GM10248 (cell line): ENCODE results near the gene C1QA.
A peak's percentile ranks its signal among the peaks of the same experiment; 100 is the strongest.
"Not testable (repeated sequence)": the region's sequence is repeated elsewhere in the genome, so short reads cannot be mapped to it uniquely, and the experiment has no call there.

Experiments used
- CTCF ChIA-PET: fragments of 300-600 bp; sonication (Branson Sonifier 250); formaldehyde crosslinking; extraction: SDS; loops from one replicate; lab custom pipeline; 2021; ENCODE audit warnings: antibody characterized with exemption; lab: Yijun Ruan, JAX
- POLR2A ChIA-PET: fragments of 350-650 bp; sonication (Branson Sonifier 250); formaldehyde crosslinking; extraction: SDS; loops from one replicate; lab custom pipeline; 2020; ENCODE audit warnings: antibody characterized with exemption; lab: Yijun Ruan, JAX
- DNase-seq: peaks from one replicate; pipeline ENCODE4 v3.0.0; 2012; ENCODE audit errors: extremely low spot score
- CTCF ChIP-seq: IDR thresholded peaks from 2 replicates; pipeline ENCODE4 v1.5.1; 2012; ENCODE audit warnings: mild to moderate bottlenecking, low read depth; ENCODE audit errors: extremely low read depth, missing control alignments, control extremely low read depth

The C1QA gene

GRCh38 chr1:22665752-22666151 lies 29.3 kb downstream of the C1QA start:
- POLR2A ChIA-PET: no interaction called here

GRCh38 chr1:22666412-22666811 lies 30.0 kb downstream of the C1QA start:
- CTCF ChIA-PET: no interaction called here
- POLR2A ChIA-PET: no interaction called here
- DNase-seq: no peak
- TF ChIP-seq CTCF: no peak

More at GRCh38 chr1:22665752-22666151, 29.3 kb downstream of the C1QA start:
- no peak for DNase-seq
- peak; percentile 2 for TF ChIP-seq CTCF
- CTCF ChIA-PET: interaction anchor here (1.2 kb wide), 1 partner anchor 23 kb away, joined by 3 read pairs; no protein-coding TSS in a partner anchor

GRCh38 chr1:22668840-22669239 lies 32.4 kb downstream of the C1QA start:
- CTCF ChIA-PET: interaction anchor here (1.1 kb wide), 1 partner anchor 36 kb away, joined by 3 read pairs; no protein-coding TSS in a partner anchor
- POLR2A ChIA-PET, DNase-seq: not testable (repeated sequence)

GRCh38 chr1:22670352-22670975 lies 34.0 kb downstream of the C1QA start:
- ChIA-PET CTCF (no interaction called here), POLR2A (no interaction called here)
- no peak for TF ChIP-seq CTCF
- DNase-seq: no peak

GRCh38 chr1:22671999-22672398 lies 35.6 kb downstream of the C1QA start:
- DNase-seq: no peak
- no peak for TF ChIP-seq CTCF
- ChIA-PET POLR2A (no interaction called here), CTCF (interaction anchor here (1.1 to 2.0 kb wide), 3 partner anchors 27 to 293 kb away, joined by 3 to 5 read pairs (median 3); no protein-coding TSS in a partner anchor)

GRCh38 chr1:22673486-22674409 lies 37.3 kb downstream of the C1QA start:
- DNase-seq: peak; percentile 59
- POLR2A ChIA-PET: interaction anchor here (0.6 kb wide), 1 partner anchor 9 kb away, joined by 3 read pairs; no protein-coding TSS in a partner anchor
- peak; percentile 42 for TF ChIP-seq CTCF

GRCh38 chr1:22674410-22674749 lies 38.0 kb downstream of the C1QA start:
- TF ChIP-seq CTCF: no peak
- CTCF ChIA-PET: interaction anchor here (0.7 to 2.1 kb wide), 7 partner anchors 10 to 256 kb away, joined by 3 to 4 read pairs (median 4); no protein-coding TSS in a partner anchor
- no peak for DNase-seq
- POLR2A ChIA-PET: interaction anchor here (0.6 kb wide), 1 partner anchor 9 kb away, joined by 3 read pairs; no protein-coding TSS in a partner anchor

More at GRCh38 chr1:22673486-22674409, 37.3 kb downstream of the C1QA start:
- CTCF ChIA-PET: interaction anchor here (0.7 to 2.1 kb wide), 9 partner anchors 11 to 292 kb away, joined by 3 to 5 read pairs (median 4); no protein-coding TSS in a partner anchor

- CTCF ChIA-PET: interaction anchor here (0.8 to 1.0 kb wide), 2 partner anchors 28 to 254 kb away, joined by 3 read pairs; no protein-coding TSS in a partner anchor
- DNase-seq, POLR2A ChIA-PET: not testable (repeated sequence)
Observed at GRCh38 chr1:22676151-22676550, 39.7 kb downstream of the C1QA start.
